Measurements from ENCODE around the gene DLL4.

GRCh38 chr15:40941528-40942336, 12.6 kb downstream of the DLL4 start:
- TF ChIP-seq POLR2AphosphoS5 (IDR thresholded peaks at IDR 0.05; ENCODE audit: low read depth, low read length) (no peak), POLR2A (IDR thresholded peaks at IDR 0.05; ENCODE audit: low read depth, low read length) (no peak), TAF1 (IDR thresholded peaks at IDR 0.05; ENCODE audit: low read depth, low read length) (no peak), SPI1 (IDR thresholded peaks at IDR 0.05; ENCODE audit: low read depth, low read length) (no peak), POU2F2 (IDR thresholded peaks at IDR 0.05; ENCODE audit: low read depth, low read length) (no peak), PAX5 (IDR thresholded peaks at IDR 0.05; ENCODE audit: insufficient read depth, low read length, severe bottlenecking) (peak; percentile 36)
